ENCODE measurements around the gene SRCIN1. TPM values are rescaled to one million over a fixed set of nuclear protein-coding genes. Genes with fewer than 3 reads are reported as not detected.
"Not testable (repeated sequence)": the region's sequence is repeated elsewhere in the genome, so short reads cannot be mapped to it uniquely, and the experiment has no call there.

The SRCIN1 gene
- total RNA-seq, 1 donor from 2014 or later, result 2.1 TPM

GRCh38 chr17:38485146-38485468, 120.6 kb downstream of the SRCIN1 start:
- no peak for DNase-seq (ENCODE audit: low read depth)
- H3K4me3 ChIP-seq (ENCODE audit: low read depth, low read length), result no peak overlapping the region
- TF ChIP-seq CTCF (conservative IDR thresholded peaks at IDR 0.05; ENCODE audit: low read depth, low read length), result no peak

GRCh38 chr17:38484242-38485145, 121.3 kb downstream of the SRCIN1 start:
- TF ChIP-seq CTCF (conservative IDR thresholded peaks at IDR 0.05; ENCODE audit: low read depth, low read length), result peak; percentile 74
- H3K4me3 ChIP-seq (ENCODE audit: low read depth, low read length); DNase-seq (ENCODE audit: low read depth): not testable (repeated sequence)

GRCh38 chr17:38482700-38483043, 123.1 kb downstream of the SRCIN1 start:
- not testable (repeated sequence) for DNase-seq (ENCODE audit: low read depth); H3K4me3 ChIP-seq (ENCODE audit: low read depth, low read length)

- H3K4me3 ChIP-seq (ENCODE audit: low read depth, low read length); DNase-seq (ENCODE audit: low read depth): not testable (repeated sequence)
These were observed 123.6 kb downstream of the SRCIN1 start for GRCh38 chr17:38482039-38482699.

Other genes with a start within 250 kb of the SRCIN1 start
- 28.4 and 42.3 TPM in 2 replicates for gene ARHGAP23, start 177.5 kb downstream of the SRCIN1 start, total RNA-seq
- gene EPOP, start 69.0 kb upstream of the SRCIN1 start, total RNA-seq, result 2.4 and 4.1 TPM in 2 replicates
- 25.0 and 34.2 TPM in 2 replicates for gene MLLT6, start 99.3 kb upstream of the SRCIN1 start, total RNA-seq
- 9.4 and 19.3 TPM in 2 replicates for gene CISD3, start 124.4 kb upstream of the SRCIN1 start, total RNA-seq
- 6.1 and 7.6 TPM in 2 replicates for gene PCGF2, start 142.4 kb upstream of the SRCIN1 start, total RNA-seq
- gene PSMB3, start 146.8 kb upstream of the SRCIN1 start, total RNA-seq, result 311 and 436 TPM in 2 replicates
- 20.9 and 39.0 TPM in 2 replicates for gene PIP4K2B, start 193.6 kb upstream of the SRCIN1 start, total RNA-seq
- 9.6 and 13.9 TPM in 2 replicates for gene CWC25, start 219.4 kb upstream of the SRCIN1 start, total RNA-seq
- 1,471 and 1,718 TPM in 2 replicates for gene RPL23, start 247.8 kb upstream of the SRCIN1 start, total RNA-seq

Measured in epithelial cell of proximal tubule (primary cell).